Thoracic aorta (tissue), 2 donors: ENCODE results near the gene LRRC8D. TPM values are rescaled to one million over a fixed set of nuclear protein-coding genes. Genes with fewer than 3 reads are reported as not detected.

Experiments
- ATAC-seq: fragments of 150-250 bp; one replicate; pipeline ENCODE4 v1.8.0; 2017; ENCODE audit warnings: low read depth; ENCODE audit not compliant: insufficient number of reproducible peaks, low FRiP score
- DNase-seq: peaks from one replicate; pipeline ENCODE4 v3.0.0-alpha.2; 2020; ENCODE audit warnings: low spot score
- H3K27ac ChIP-seq, 2 donors: fragments of 200-600 bp; sonication (generic); 1 replicate in 1 of 2; 2 replicates in 1 of 2; pipeline ENCODE4 v1.5.1; 2016; ENCODE audit warnings: mild to moderate bottlenecking in 2 of 2, moderate library complexity in 2 of 2
- H3K27me3 ChIP-seq: fragments of 200-600 bp; sonication (generic); replicated peaks from 2 replicates; pipeline ENCODE4 v1.6.0; 2016; ENCODE audit warnings: mild to moderate bottlenecking; ENCODE audit not compliant: insufficient read depth
- H3K36me3 ChIP-seq: fragments of 200-600 bp; sonication (generic); one replicate; pipeline ENCODE4 v1.5.1; 2016
- H3K4me1 ChIP-seq, 2 donors: fragments of 200-600 bp; sonication (generic); 1 replicate in 1 of 2; 2 replicates in 1 of 2; pipeline versions ENCODE4 v1.5.1 to v1.6.0; 2016; ENCODE audit warnings: low read depth in 2 of 2, mild to moderate bottlenecking in 1 of 2; ENCODE audit not compliant: control insufficient read depth in 1 of 2
- H3K4me3 ChIP-seq: fragments of 200-600 bp; sonication (generic); 2 replicates; pipeline ENCODE4 v1.5.1; 2016; ENCODE audit warnings: mild to moderate bottlenecking
- H3K9me3 ChIP-seq: fragments of 200-600 bp; sonication (generic); 2 replicates; pipeline ENCODE4 v1.5.1; 2016
- total RNA-seq, 2 donors: library from RNA; depleted of rRNA; stranded (reverse); fragments of >200 nt; gene quantifications; one replicate each; pipeline versions ENCODE4 v1.1.0 to v1.2.3, GENCODE V29; 2016
- TF ChIP-seq, protein P1 (sequence below): fragments of 200-600 bp; sonication (generic); IDR thresholded peaks from one replicate; pipeline ENCODE4 v1.5.1; 2019; ENCODE audit warnings: antibody characterized with exemption

LRRC8D gene
- total RNA-seq, 2 donors from 2014 or later = 8.8 to 10.7 TPM

- DNase-seq (no peak), ATAC-seq (no peak)
- H3K9me3 ChIP-seq = no peaks in the 10 kb centered on the region
- no peaks in the 10 kb centered on the region for H3K27me3 ChIP-seq
- H3K4me1 ChIP-seq = no peaks in the 10 kb centered on the region
- no peak overlapping the region for H3K4me3 ChIP-seq
- no peaks in the 10 kb centered on the region for H3K36me3 ChIP-seq
- TF ChIP-seq, protein P1, sequence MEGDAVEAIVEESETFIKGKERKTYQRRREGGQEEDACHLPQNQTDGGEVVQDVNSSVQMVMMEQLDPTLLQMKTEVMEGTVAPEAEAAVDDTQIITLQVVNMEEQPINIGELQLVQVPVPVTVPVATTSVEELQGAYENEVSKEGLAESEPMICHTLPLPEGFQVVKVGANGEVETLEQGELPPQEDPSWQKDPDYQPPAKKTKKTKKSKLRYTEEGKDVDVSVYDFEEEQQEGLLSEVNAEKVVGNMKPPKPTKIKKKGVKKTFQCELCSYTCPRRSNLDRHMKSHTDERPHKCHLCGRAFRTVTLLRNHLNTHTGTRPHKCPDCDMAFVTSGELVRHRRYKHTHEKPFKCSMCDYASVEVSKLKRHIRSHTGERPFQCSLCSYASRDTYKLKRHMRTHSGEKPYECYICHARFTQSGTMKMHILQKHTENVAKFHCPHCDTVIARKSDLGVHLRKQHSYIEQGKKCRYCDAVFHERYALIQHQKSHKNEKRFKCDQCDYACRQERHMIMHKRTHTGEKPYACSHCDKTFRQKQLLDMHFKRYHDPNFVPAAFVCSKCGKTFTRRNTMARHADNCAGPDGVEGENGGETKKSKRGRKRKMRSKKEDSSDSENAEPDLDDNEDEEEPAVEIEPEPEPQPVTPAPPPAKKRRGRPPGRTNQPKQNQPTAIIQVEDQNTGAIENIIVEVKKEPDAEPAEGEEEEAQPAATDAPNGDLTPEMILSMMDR = no peak
- H3K27ac ChIP-seq = no peak overlapping the region
Measured at GRCh38 chr1:89957107-89957506, 136.3 kb downstream of the LRRC8D start.

DNA sequence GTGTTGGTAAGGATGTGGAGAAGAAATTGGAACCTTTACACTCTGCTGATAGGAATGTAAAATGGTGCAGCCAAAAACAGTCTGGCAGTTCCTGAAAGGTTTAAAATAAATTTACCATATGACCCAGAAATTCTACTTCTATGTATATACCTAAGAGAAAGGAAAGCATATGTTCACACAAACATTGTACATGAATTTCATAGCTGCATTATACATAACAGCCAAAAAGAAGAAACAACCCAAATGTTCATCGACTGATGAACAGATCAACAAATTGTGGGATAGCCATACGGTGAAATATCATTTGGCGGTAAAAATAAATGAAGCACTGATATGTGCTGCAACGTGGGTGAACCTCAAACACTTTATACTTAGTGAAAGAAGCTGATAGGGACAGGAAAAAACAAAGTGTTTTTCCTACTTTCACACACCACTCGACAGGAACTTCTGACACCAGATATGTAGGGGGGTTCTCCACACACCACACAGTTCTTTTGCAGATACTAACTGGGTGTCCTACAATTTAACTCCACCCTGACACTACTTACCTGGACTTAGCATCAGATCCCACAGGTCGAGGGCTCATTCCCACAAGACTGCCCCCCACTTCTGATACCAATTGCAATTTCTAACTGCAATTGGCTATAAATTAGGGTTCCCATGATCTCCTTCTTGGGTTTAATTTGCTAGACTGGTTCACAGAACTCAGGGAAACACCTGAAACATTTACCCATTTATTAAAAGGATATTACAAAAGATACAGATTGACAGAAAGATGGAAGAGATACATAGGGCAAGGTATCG, 138.2 kb downstream of the LRRC8D start:
- H3K4me1 ChIP-seq = no peaks in the 10 kb centered on the region
- no peaks in the 10 kb centered on the region for H3K9me3 ChIP-seq
- no peak for DNase-seq
- TF ChIP-seq, protein P1 = no peak
- no peaks in the 10 kb centered on the region for H3K27me3 ChIP-seq
- H3K36me3 ChIP-seq = no peaks in the 10 kb centered on the region
- ATAC-seq = no peak
- H3K27ac ChIP-seq = no peak overlapping the region
- no peak overlapping the region for H3K4me3 ChIP-seq

DNA sequence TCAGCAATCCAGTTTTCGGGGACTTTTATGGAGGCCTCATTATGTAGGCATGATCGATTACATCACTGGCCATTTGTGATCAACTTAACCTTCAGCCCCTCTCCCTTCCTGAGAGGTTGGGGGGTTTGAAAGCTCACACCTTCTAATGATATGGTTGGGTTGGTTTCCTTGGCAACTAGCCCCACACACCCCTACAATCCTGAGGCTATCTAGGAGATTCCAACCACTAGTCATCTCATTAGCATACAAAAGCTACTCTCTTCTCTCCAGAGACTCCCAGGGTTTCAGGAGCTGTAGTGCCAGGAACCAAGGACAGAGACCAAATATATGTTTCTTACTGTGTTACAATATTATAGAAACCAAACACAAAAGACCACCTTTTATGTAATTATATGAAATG, 138.9 kb downstream of the LRRC8D start:
- Histone ChIP-seq H3K9me3 (no peaks in the 10 kb centered on the region), H3K36me3 (no peaks in the 10 kb centered on the region), H3K4me1 (no peaks in the 10 kb centered on the region), H3K27ac (no peak overlapping the region), H3K27me3 (no peaks in the 10 kb centered on the region), H3K4me3 (no peak overlapping the region)
- DNase-seq (no peak), ATAC-seq (no peak)
- TF ChIP-seq, protein P1 = no peak

GRCh38 chr1:89962024-89962741, 141.4 kb downstream of the LRRC8D start:
- no peak overlapping the region for H3K27ac ChIP-seq
- no peaks in the 10 kb centered on the region for H3K4me1 ChIP-seq
- no peaks in the 10 kb centered on the region for H3K36me3 ChIP-seq
- TF ChIP-seq, protein P1 = no peak
- DNase-seq (no peak), ATAC-seq (no peak)
- H3K27me3 ChIP-seq = no peaks in the 10 kb centered on the region
- no peaks in the 10 kb centered on the region for H3K9me3 ChIP-seq
- H3K4me3 ChIP-seq = no peak overlapping the region

DNA sequence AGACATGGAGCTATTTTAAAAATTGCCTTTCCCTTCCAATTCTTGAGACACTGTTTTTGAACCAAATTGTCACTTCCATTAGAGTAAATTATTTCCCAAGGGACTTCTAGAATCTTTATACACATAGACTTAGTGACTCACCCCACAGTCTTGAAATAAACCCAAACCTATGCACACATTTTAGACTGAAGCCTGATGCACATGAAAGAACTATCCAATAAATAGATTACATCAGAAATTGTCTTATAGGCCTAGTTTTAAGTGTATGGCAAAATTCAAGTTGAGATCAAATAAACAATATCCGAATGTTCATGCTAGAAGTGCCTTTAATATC, 141.9 kb downstream of the LRRC8D start:
- TF ChIP-seq, protein P1 = no peak
- no peaks in the 10 kb centered on the region for H3K27me3 ChIP-seq
- H3K36me3 ChIP-seq = no peaks in the 10 kb centered on the region
- H3K4me3 ChIP-seq = no peak overlapping the region
- no peak overlapping the region for H3K27ac ChIP-seq
- no peak for DNase-seq
- no peaks in the 10 kb centered on the region for H3K4me1 ChIP-seq
- H3K9me3 ChIP-seq = no peaks in the 10 kb centered on the region
- ATAC-seq = no peak
